ENCODE data around the gene RFESD.
"Not testable (repeated sequence)": the region's sequence is repeated elsewhere in the genome, so short reads cannot be mapped to it uniquely, and the experiment has no call there.

The RFESD gene

DNA sequence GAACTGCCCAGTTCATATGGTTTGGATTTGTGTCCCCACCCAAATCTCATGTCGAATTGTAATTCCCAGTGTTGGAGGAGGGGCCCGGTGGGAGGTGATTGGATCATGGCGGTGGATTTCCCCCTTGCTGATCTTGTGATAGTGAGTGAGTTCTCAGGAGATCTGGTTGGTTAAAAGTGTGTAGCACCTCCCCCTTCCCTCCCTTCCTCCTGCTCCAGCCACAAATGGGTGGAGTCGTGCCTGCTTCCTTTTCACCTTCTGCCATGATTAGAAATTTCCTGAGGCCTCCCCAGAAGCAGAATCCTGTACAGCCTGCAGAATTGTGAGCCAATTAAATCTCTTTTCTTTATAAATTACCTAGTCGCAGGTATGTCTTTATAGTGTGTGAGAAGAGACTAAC, 59.6 kb downstream of the RFESD start:
- not testable (repeated sequence) for DNase-seq (ENCODE audit: low read depth in 2 of 2, low spot score in 1 of 2)

DNA sequence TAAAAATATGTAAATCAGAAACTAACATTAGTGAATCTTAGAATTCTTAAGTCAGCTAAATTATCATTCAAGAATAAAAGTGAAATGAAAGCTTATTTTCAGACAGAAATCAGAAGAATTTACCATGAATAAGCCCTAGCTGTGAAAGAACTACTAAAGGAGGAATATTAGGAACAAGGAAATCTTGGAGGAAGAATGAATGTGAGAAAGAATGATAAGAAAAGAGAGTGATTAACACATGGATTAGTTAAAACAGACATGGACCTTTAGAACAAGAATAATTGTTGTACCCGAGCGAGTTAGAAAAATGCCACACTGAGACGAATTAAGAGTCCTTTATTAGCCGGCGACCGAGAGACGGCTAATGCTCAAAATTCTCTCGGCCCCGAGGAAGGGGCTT, 60.5 kb downstream of the RFESD start:
- no peak for DNase-seq (ENCODE audit: low read depth in 2 of 2, low spot score in 1 of 2)

Data from stimulated activated CD8-positive, alpha-beta memory T cell treated with anti-CD3 and anti-CD28 coated beads, Interleukin-4, amount 100 ng/mL, for 4 hours (primary cell).